Astrocyte of the spinal cord (primary cell): ENCODE data around the gene NDRG4.
A peak's percentile ranks its signal among the peaks of the same experiment; 100 is the strongest.

ENCODE experiments used
- DNase-seq: peaks from one replicate; pipeline ENCODE4 v3.0.0; 2011; ENCODE audit warnings: low read depth, low spot score
- H3K4me3 ChIP-seq: 2 replicates; pipeline ENCODE4 v1.5.1; 2011; ENCODE audit warnings: low read depth, mild to moderate bottlenecking, low read length, moderate library complexity
- CTCF ChIP-seq: IDR thresholded peaks from 2 replicates; pipeline ENCODE4 v1.5.1; 2012; ENCODE audit warnings: low read depth, mild to moderate bottlenecking, low read length, inconsistent platforms
- in situ Hi-C: cut with HindIII; loops from 2 replicates; pipeline ENCODE4 v1.10.0; 2017; ENCODE audit warnings: low sequenced_read_pairs

The NDRG4 gene

DNA sequence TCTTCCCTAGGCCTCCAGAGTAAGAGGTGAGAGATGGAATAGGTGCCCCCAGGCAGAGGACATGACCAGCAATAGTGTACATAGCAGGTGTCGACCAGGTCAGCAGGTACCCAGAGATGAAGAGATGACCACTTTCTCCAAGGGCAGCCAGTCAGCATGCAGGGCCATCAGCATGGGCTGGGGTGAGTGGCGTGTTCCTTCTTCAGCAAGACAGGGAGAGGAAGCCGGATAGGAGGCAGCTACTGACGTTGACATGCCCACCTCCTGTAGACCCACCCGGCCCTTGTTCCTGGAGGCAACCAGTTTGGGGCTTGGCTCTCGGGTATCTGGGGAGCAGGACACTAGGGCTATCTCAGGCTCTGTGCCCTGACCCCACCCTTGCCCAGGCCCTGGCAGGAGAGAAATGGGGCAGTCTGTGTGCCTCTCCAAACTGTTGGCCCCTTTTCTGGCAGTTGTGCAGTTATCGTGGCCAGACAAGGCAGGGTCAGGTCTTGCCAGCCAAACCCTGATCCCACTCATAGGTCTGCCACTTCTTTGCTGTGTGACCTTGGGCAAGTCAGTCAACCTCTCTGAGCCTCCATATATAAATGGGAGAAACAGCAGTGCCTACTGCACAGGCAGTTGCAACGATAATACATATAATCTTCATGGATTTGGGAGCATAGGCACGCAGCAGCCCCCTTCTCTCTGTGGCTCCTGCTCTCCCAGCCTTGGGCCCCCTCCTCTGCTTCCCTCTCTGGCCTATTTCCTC lies 1.4 kb upstream of the NDRG4 start:
- no peak for DNase-seq
- no peak overlapping the region for H3K4me3 ChIP-seq
- TF ChIP-seq CTCF, result no peak
- in situ Hi-C loops, result no loop called here

DNA sequence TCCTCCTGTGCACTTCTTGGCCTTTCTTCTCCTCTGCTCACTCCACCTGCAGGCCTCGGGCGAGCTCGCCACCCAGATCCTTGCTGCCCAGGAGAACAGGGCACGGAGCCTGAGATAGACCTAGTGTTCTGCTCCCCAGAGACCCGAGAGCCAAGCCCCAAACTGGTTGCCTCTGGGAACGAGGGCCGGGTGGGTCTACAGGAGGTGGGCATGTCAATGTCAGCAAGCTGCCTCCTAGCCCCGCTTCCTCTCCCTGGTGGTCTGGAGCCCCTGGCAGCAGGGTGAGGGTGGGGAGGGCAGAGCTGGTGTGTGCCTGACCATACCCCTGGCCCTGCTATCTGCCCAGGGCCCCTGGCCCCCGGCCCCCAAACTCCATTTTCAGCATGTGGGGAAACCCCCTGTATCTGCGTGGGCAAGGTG lies 841 bp upstream of the NDRG4 start:
- TF ChIP-seq CTCF, result no peak
- H3K4me3 ChIP-seq, result no peak overlapping the region
- DNase-seq, result no peak
- in situ Hi-C loops, result no loop called here

GRCh38 chr16:58500430-58501241 lies 693 bp downstream of the NDRG4 start:
- peak overlapping the region; percentile 54 for H3K4me3 ChIP-seq
- no peak for DNase-seq
- in situ Hi-C loops, result no loop called here
- TF ChIP-seq CTCF, result no peak

DNA sequence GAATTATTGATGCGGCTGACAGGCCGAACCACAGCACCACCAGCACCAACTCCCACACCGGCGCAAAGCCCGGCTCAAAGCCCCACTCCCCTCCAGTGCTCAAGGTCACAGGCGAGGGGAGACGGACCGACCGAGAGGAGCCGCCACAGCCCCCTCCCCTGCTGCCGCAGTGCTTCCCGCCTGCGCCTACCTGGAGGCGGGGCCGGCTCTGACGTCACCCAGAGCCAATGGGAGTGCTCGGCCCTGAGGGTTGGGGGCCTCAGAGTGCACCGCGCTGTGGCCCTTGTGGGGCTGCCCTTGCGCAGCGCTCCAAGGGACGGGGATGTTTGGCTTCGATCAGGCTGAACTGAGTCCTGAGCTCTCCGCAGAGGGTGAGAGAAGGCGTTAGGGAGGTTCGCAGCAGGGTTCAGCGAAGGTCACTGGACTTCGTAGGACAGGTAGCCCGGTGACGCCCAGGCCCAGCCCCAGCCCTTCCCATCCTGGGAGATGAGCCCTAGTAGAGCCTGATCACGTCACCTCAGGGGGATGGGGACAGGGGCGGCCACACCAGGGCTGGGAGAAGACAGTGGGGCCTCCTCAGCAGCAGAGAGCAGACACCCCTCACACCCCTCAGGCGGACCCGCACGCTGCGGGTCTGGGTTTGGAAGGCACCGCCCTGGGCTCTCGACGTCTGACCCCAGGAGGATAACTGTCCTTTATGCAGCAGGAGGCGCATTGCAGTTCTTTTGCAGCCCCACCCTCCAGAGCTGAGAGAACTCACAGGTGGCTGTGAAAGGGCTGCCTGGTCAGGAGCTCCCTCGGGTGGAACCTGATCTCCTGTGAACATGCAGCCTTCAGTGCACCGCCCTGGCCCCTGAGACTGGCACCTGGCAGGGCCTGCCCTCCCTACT lies 1.5 kb downstream of the NDRG4 start:
- TF ChIP-seq CTCF, result no peak
- in situ Hi-C loops, result no loop called here
- H3K4me3 ChIP-seq, result peak overlapping the region; percentile 54
- DNase-seq, result no peak

DNA sequence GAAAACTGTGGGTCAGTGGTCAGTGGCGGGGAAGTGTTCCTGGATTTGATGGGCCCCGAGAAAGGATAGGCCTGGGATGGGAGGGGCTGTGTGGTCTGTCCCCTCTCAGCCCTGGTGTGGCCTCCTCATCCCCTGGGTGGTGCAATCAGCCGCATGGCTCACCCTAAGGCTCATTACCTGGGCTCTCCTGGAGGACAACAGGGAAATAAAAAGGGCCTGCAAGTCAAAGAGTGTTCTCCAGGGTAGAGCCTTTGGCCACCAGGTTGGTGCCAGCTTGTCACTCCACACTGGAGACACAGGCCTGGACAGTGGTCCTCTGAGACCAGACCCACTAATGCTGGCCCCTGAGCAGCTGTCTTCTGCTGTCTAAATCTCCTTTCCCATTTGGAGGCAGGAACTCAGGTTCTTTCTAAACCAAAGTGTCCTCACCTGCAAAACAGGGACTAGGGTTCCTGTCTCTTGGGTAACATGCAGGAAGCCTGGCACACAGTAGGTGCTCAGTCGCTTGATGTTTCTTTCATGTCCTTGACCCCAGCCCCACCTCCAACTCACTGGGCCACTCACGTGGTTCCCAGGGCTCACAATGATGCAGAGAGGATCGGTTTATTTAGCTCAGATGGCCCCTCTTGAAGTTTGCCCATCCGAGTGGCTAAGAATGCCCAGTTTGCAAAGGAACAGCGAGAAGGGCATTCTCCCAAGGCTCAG lies 2.4 kb downstream of the NDRG4 start:
- H3K4me3 ChIP-seq, result no peak overlapping the region
- no peak for TF ChIP-seq CTCF
- DNase-seq, result no peak
- in situ Hi-C loops, result no loop called here
